Left lung (tissue), 10 donors: Measurements from ENCODE around the gene EIPR1. TPM values are rescaled to one million over a fixed set of nuclear protein-coding genes. Genes with fewer than 3 reads are reported as not detected.

Experiments
- ATAC-seq: fragments of 200-7000 bp; cut with Tn5 transposase; one replicate; pipeline ENCODE4 v1.9.1; 2020; ENCODE audit warnings: moderate library complexity
- DNase-seq, 4 donors: peaks; one replicate each; pipeline ENCODE4 v3.0.0-alpha.2; 2013 to 2020
- H3K27ac ChIP-seq, 2 donors: fragments of 200-600 bp; sonication (generic) in 1 of 2; one replicate each; pipeline versions ENCODE4 v1.5.0 to v1.8.0; 2020 to 2021
- H3K27me3 ChIP-seq, 2 donors: fragments of 200-600 bp; sonication (generic) in 1 of 2; one replicate each; pipeline versions ENCODE4 v1.5.0 to v1.8.0; 2020 to 2021
- H3K36me3 ChIP-seq, 2 donors: fragments of 200-600 bp; sonication (generic) in 1 of 2; one replicate each; pipeline versions ENCODE4 v1.5.0 to v1.8.0; 2020 to 2021
- H3K4me1 ChIP-seq, 2 donors: fragments of 200-600 bp; one replicate each; pipeline ENCODE4 v1.8.0; 2021
- H3K4me3 ChIP-seq, 2 donors: fragments of 200-600 bp; sonication (generic) in 1 of 2; one replicate each; pipeline versions ENCODE4 v1.5.0 to v1.8.0; 2020 to 2021; ENCODE audit warnings: mild to moderate bottlenecking in 1 of 2
- H3K9me3 ChIP-seq, 2 donors: fragments of 200-600 bp; sonication (generic) in 1 of 2; one replicate each; pipeline versions ENCODE4 v1.5.0 to v1.8.0; 2020 to 2021
- CTCF ChIP-seq, 2 donors: fragments of 200-600 bp; sonication (generic) in 1 of 2; IDR thresholded peaks; one replicate each; pipeline versions ENCODE4 v1.5.0 to v1.8.0; 2021; ENCODE audit warnings: antibody characterized with exemption in 2 of 2
- intact Hi-C, 2 donors: fragments of 100-400 bp; cut with DNase I; formaldehyde crosslinking; loops; one replicate each; pipeline versions ENCODE4 v1.11.2 to v1.14.2; 2022
- polyA plus RNA-seq, 6 donors: library from polyadenylated mRNA; unstranded; fragments of 120-200 nt; gene quantifications; one replicate each; pipeline ENCODE4 v1.2.1, GENCODE V29; 2013; ENCODE audit not compliant: insufficient read length in 6 of 6
- total RNA-seq, 2 donors: library from RNA; stranded (reverse); fragmentation: NEBNext Ultra II Directional; extraction: Animal tissue kit (Norgen Biotek cat#: 25700); gene quantifications; one replicate each; pipeline ENCODE4 v1.2.1, GENCODE V29; 2021
- donor health status: DM: no; HTN: yes; CAD: no.
- donor health status: DM: no; HTN: no; CAD: no.

The EIPR1 gene
- total and polyA plus RNA-seq, 8 donors = 18.1 to 24.4 (median 21.0) TPM

- intact Hi-C loops = no loop called here
- H3K9me3 ChIP-seq = peaks cover 0 to 7% of the 10 kb centered on the region in 2 donors
- no peak overlapping the region for H3K27ac ChIP-seq
- no peaks in the 10 kb centered on the region for H3K27me3 ChIP-seq
- no peak for ATAC-seq
- no peak for DNase-seq
- no peak overlapping the region for H3K4me3 ChIP-seq
- H3K36me3 ChIP-seq = no peaks in the 10 kb centered on the region
- no peaks in the 10 kb centered on the region for H3K4me1 ChIP-seq
- TF ChIP-seq CTCF (IDR thresholded peaks at IDR 0.05) = no peak
Observed at GRCh38 chr2:3154146-3154545, 223.5 kb downstream of the EIPR1 start.

- Histone ChIP-seq H3K9me3 (peaks cover 0 to 7% of the 10 kb centered on the region in 2 donors), H3K4me1 (no peaks in the 10 kb centered on the region), H3K27ac (no peak overlapping the region), H3K27me3 (no peaks in the 10 kb centered on the region), H3K36me3 (no peaks in the 10 kb centered on the region), H3K4me3 (no peak overlapping the region)
- DNase-seq (no peak), ATAC-seq (no peak)
- intact Hi-C loops = no loop called here
- TF ChIP-seq CTCF (IDR thresholded peaks at IDR 0.05) = no peak
Observed at GRCh38 chr2:3151153-3151918, 226.3 kb downstream of the EIPR1 start.

DNA sequence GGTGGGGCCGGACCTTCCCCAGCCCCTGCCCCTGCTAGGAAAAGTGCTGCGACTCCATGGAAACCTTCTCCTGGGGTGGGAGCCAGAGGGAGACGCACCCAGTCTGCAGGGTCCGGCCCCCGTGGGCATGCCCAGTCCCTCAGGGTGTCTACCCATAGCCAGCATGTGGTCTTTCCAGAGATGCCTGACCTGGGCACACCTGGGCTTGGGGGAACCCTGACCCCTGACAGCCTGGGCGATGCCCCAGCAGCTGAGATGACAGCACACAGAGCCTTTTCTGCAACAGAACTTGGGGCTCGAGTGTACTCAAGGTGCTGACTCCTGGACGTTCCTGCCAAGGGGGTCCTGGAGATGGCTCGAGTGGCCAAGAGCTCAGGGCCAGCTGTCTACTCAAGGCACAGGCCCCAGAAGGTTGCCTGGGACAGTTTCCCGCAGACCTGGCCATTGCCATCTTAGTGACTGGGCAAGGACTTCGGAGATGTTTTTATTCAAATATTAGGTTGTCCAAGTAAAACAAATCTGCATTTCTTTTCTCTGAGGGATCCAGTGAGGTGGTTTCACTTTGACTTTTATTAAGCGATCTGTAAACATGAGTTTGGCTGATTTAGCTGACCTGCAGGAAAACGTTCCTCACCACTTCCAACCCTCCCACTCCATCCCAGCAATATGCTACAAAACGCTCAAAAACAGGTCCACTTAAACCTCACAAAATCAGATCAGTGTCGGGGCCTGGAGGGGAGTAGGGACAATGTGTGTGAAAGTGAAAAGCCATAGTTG lies 228.0 kb downstream of the EIPR1 start:
- ATAC-seq (no peak), DNase-seq (no peak)
- Histone ChIP-seq H3K27ac (no peak overlapping the region), H3K9me3 (peaks cover 0 to 7% of the 10 kb centered on the region in 2 donors), H3K4me1 (no peaks in the 10 kb centered on the region), H3K27me3 (no peaks in the 10 kb centered on the region), H3K36me3 (no peaks in the 10 kb centered on the region), H3K4me3 (no peak overlapping the region)
- TF ChIP-seq CTCF (IDR thresholded peaks at IDR 0.05) = no peak
- intact Hi-C loops = no loop called here

- Histone ChIP-seq H3K36me3 (no peaks in the 10 kb centered on the region), H3K4me1 (no peaks in the 10 kb centered on the region), H3K27ac (no peak overlapping the region), H3K9me3 (peaks cover 0 to 7% of the 10 kb centered on the region in 2 donors), H3K4me3 (no peak overlapping the region), H3K27me3 (no peaks in the 10 kb centered on the region)
- intact Hi-C loops = no loop called here
- no peak for ATAC-seq
- DNase-seq = no peak
- no peak for TF ChIP-seq CTCF (IDR thresholded peaks at IDR 0.05)
Observed at GRCh38 chr2:3148716-3149115, 228.9 kb downstream of the EIPR1 start.
